T follicular helper cell (primary cell): ENCODE results near the gene GRIK4.

ENCODE experiments used
- DNase-seq: peaks from one replicate; pipeline ENCODE4 v3.0.0-alpha.2; 2020; ENCODE audit warnings: low read depth

GRIK4 gene

DNA sequence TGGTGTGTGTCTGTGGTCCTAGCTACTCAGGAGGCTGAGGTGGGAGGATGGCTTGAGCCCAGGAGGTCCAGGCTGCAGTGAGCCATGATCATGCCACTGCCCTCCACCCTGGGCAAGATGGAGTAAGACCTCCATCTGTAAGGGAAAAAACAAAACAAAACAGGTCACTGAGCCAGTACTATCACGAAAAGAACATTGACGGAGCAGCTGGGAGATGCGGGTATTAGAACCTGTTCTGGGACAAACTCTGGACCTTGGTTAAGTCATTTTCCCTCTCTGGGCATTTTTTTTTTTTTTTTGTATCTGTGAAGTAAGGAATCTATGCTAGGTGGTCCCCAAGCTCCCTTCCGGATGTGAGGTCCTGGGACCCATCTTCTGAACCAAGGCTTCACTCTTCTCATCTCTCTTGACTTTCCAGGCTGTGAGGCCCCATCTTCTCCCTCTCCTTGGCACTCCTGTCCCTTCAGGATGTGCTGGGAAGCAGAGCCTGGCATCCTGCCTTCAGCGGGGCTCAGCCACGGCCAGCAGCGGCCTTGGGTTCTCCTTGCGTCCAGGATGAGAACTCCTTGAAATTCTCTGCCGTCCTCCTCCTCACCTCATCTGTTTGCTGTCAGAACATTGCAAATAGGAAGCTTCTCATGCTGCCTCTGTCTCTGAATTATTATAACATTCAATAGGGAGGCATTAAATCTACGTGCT lies 130.8 kb downstream of the GRIK4 start:
- DNase-seq, result no peak

DNA sequence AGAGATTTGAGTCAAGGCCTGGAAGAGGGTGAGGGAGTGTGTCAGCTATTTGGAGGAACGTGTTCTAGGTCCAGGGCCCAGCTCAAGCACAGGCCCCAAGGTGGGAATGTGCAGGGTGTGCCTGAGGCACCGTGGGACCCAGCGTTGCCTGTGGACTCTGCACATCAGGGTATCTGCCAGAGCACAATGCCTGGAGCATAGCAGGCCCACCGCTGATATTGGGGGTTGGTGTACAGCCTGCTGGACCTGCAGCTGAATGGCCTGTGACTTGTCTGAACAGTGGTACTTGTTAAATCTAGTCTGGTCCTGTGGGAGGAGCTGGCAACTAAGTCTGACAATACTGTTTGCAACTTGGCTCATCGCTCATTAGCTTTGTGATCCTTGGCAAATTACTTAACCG lies 131.7 kb downstream of the GRIK4 start:
- no peak for DNase-seq

DNA sequence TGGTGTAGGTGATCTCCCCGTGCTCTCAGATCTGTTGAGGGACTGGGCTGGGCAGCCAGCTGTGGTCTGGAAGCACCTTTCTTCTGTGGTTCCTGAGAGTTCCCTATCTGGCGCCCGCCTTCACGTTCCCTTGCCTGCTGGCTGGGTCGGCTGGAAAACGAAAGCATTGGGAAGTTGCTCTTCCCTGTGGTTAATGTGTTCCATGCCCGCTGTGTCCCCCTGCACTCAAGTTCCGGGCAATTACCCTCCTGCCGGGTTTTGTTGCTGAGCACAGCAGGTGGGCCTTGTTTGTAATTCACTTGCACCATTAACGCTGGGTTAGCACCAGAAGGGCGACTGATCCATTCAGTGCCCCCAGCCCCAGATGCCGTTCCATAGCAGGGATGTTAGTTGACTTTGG lies 134.1 kb downstream of the GRIK4 start:
- DNase-seq, result no peak

DNA sequence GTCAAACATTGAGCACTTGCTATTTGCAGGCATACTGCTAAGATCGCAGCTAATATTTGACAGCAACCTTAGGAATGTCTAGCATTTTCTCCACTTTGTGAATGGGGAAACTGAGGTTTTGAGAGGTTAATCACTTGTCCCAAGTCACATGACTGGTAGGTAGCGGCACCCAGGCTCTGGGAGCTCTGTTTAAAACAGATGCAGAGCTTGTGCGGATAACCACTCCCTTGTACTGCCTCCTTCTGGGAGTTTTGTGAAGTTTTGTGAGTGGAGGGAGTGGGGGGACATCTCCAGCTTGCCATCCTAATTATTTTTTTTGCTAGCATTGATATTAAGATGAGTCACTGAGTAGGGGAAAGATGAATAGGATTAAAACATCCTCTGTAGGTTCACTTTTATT lies 134.7 kb downstream of the GRIK4 start:
- DNase-seq, result no peak

DNA sequence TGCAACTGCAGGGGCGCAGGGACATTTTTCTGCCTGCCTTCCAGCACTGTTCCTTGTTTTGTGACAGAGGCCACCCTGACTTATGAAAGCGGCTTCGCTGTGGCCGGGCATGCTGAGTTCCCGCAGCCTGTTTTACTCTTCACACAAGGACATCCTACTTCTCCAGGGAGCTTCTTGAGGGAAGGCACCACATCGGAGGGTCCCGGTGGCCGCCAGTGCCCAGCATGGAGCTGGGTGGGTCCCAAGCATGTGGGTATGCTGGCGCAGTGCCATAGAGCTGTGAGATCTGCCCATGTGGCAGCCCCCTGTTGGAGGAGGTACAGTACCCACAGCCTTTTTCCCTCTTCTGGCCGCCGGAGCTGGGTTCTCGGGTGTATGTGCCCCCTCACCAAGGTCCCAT lies 136.1 kb downstream of the GRIK4 start:
- DNase-seq, result no peak

DNA sequence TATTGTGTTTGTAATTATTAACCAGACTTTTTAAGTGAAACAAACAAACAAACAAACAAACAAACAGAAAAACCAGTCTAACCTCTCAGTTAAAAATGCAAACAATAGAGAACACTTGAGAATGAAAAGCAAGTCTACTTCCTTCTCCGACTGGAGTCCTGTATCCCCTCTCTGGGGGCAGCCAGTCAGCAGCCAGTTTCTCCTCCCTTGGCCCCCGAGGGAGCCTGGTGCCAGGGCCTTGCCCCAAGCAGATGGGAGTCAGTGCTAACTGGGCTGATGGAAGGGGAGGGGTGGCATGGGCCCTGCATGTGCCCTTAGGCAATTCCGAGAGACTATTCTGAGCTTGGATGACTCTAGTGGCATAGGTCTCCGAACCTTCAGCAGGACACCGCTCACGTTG lies 137.2 kb downstream of the GRIK4 start:
- DNase-seq, result no peak

DNA sequence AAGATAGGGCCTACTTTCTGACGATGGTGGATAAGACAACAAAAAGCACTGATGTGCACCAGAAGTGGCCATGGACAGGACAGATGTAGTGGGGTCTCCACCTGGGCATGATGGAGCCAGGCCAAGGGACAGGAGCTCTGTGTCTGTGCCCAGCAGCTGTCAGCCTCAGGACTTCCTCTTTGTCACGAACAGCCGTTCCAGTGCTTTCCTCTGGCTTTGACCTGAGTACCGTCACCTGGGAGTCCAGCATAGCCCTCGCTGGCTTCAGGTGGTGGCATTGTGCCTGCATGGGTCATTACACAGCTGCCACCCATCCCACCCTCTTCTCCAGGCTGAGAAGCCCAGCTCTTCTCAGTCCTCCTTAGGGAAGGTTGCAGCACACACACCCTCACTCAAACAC lies 137.8 kb downstream of the GRIK4 start:
- DNase-seq, result no peak

DNA sequence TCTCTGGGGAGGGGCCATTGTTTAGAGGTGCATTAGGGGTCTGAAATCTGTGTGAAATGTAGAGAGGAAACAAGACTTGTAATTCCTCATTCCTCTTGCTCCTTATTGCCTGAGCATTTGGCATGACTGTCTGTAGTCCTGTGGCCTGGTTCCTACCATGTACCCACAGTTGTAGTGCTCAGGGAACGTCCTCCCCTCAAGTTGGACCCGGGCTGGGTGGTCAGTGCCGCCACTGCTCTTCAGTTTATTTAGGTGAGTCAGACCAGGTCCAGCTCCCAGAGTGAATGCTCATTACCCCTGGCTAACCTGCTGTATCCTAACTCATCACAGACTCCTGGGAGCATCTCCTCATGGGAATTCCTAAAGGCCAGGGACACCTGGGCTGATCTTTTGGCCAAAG lies 139.8 kb downstream of the GRIK4 start:
- DNase-seq, result no peak

DNA sequence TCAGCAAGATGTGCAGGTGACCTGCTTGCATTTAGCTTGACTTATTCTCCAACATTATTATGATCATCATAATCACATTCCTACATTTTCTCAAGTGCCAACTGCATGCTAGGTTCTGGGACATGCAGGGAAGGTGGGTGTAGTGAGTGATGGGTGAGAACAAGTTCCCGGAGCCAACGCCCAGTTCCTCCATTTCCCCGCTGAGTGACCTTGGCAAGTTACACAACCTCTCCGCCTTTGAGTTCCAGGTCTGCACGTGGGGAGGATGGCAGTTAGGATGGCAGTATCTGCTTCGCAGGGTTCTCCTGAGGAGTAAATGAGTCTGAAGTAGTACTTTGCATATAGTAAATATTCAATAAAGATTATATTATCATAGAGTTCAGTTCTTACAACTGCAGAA lies 140.3 kb downstream of the GRIK4 start:
- no peak for DNase-seq

DNA sequence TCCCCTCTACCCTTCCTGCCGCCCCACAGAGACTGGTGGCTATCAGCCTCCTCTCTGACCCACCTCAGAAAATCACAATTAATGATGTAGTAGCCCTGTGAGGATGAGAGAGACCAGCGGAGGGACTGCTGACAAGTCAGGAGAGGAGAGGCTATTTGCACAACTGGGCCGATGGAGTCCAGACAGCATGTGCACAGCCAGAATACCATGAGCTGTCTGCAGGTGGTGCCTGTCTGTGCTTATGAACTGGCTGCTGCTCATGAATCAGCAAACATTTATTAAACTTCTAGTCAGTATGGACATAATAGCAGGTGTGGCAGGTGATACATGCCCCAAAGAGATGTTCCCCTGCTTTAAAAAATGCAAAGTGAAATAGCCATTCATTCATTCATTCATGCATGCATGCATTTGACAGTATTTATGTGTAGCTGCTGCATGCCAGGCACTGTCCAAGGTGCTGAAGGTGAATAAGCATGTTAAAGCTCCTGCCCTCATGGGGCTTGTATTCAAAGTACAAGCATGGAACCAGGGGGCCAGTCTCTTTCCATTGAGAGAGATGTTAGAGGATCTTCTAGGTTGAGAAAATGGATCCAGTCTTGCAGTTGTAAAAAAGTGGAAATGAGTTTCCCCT lies 141.3 kb downstream of the GRIK4 start:
- DNase-seq, result no peak

DNA sequence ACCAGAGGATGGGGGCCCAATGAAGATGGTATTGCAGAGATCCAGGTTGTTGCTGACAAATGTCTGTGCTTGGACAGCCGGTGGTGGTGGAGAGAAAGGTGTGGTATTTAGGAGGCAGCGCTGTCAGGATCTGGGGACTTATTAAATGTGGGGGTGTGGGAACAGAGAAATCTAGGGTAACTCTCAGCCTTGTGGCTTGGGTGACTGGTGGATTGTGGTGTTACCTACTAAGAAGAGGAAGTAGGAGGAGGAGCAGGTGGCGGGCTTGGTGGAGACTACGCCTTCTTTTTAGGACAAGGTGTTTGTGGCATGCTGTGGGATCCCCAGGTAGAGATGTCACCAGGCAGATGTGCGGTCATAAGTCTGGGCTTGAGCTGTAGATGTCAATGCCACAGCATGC lies 144.0 kb downstream of the GRIK4 start:
- no peak for DNase-seq

DNA sequence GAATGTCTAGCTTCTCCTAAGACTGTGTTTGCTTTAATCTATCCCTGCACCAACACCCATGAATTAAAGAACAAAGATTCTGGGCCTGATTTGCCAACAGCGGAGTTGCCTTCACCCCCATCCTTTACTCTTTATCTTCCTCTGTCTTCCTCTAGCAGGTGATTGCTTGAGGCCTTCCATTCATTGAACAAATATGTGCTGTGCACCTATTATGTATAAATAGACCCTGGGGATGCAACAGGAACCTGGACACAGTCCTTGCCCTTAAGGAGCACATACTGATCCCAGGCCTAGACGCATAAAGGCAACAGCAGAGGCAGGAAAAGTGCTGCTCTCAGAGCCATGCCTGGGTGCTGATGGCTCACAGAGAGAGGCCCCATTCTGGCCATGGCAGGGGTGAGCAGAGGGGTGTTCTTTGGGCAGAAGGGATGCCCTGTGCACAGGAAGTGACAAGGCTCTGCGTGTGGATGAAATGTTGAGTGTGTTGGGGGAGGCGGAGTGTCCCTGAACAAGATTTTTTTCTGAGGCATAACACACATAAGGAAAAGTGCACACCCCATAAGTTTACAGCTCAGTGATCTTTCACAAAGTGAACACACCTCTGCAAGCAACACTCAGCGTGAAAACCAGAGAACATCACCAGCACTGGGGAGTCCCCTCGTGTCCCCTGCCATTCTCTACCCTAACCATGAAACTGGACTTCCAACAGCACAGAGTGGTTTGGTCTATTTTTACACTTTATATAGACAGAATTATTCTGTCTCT lies 145.9 kb downstream of the GRIK4 start:
- DNase-seq, result no peak

DNA sequence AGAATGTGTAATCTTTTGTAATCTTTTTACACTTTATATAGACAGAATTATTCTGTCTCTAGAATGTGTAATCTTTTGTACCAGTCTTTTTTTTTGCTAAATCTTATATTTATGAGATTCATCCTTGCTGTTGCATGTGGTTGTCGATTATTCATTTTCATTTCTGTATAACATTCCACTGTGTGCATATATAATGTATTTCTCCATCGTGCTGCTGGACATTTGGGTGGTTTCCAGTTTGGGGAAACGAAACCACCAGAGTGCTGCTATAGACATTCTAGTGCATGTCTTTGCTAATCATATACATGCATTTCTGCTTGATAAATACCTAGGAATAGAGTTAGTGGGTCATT lies 146.5 kb downstream of the GRIK4 start:
- DNase-seq, result no peak

DNA sequence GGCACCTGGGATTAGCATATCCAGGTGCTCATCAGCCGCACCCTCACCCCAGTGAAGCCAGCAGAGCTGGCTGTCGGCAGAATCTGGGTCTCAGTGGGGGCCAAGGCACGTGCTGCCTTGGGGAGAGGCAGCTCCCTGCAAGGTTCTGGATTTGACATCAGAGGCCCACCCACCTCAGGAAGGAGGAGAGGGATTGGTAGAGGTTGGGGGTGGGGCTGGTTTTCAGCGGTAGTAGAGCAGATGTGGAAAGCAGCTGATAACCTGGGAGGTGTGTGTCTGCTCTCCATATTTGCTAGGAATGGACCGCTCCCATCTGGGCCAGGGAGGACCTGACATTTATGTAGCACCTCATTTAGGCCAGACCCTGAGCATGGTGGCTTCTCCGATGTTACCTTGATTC lies 147.5 kb downstream of the GRIK4 start:
- DNase-seq, result no peak

DNA sequence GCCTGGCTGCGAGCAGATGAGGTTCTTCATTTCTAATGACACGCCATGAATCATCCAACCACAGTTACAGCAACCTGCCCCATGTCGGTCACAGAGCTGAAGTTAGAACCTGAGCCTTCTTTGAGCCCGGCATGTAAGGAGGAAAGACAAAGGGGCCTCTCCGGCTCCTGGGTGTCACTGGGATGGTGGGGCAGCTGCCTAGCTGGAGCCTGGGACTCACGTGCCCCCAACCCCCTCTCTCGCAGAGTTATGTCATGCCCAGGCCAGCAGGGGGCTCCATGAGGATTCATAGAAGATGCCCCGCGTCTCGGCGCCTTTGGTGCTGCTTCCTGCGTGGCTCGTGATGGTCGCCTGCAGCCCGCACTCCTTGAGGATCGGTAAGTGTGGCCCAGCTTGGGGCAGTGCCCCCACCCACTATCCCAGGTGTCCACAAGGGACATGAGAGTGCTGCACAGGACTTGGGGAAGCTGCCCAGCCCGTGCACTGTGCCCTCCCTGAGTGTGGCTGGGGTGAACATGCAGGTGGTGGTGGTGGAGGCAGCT lies 148.5 kb downstream of the GRIK4 start:
- DNase-seq, result no peak

DNA sequence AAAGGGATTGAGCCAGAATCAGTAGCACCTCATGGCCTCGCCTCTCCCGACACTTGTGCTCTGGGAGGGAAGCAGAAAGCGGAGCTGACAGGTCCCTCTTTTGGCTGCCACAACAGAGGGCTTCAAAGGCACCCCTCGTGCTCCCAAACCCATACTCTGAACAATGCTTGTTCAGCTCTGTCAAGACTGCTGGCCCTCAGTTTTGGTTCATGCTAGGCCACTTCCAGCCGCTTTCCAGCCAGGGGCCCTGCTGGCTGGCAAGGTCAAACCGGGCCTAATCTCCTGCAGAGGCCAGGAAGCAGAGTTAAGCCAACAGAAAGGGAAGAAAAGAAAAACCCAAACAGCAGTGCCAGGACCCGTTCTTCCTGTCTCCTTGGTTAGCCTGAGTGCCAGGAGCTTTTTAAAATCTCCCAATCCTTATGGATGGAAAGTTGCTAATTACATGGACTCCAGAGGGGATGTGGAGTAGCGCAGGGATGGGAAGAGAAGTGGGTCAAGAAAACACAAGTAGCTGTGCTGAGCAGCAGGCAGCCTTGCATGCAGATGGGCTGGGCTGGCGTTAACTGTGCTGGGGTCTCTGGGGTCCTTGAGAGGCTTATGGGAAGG lies 150.6 kb downstream of the GRIK4 start:
- no peak for DNase-seq

DNA sequence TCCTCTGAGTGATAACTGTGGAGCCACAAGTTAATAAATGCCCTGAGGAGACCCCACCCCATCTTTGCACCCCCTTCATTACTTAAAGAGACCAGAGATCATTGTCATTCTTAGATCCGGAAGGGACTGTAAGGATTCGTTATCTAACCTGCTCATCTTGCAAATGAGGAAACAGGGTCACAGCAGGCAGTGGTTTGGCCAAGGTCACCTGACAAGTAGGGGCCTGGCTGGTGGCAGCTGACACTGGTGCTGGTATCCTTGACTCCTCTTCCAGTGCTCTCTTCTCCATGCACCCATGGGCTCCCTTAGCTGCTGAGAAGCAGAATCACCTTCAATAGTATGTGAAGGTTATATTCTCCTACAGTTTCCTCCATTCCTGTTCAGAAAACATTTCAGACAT lies 151.6 kb downstream of the GRIK4 start:
- DNase-seq, result no peak

DNA sequence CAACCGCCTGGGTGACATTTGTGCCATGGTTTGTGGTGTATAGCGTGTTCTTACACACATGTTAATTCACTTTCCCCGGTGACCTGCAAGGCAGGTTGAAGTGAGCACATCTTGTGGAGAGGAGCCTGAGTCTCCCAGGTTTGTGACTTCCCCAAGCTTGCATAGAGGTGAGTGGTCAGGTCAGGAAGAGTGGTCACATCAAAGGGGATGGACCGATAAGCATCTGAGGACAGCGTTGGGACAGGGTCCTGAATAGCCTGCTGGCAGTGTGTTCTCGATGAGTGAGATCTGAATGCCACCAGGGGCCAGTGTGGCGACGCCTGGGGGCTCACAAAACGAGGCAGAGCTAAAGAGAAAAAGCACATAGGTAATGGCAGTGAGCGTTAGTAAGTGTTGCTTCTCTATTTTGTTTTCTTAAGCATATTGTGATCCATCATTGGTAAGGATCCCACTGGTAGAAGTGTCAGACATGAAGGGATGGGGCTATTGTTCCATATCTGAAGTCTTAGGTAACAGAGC lies 154.6 kb downstream of the GRIK4 start:
- DNase-seq, result no peak

DNA sequence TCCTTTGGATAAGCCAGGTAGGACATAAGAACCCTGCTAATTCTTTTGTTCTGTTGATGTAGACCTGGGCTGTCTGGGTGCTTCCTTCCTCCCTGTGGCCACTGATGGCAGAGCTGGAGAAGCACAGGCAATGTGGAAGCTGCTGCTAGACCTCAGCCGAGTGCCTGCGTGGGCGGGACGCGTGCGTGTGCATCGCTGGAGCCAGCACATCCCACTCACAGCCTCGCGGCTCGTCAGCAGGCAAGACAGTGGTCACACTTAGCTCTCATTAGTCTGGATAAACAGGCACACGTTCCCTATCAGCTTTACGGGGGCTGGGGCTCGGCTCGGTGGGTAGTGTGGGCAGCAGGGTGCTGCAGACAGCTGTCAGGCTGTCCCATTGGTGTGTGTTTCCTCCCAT lies 155.7 kb downstream of the GRIK4 start:
- DNase-seq, result no peak

DNA sequence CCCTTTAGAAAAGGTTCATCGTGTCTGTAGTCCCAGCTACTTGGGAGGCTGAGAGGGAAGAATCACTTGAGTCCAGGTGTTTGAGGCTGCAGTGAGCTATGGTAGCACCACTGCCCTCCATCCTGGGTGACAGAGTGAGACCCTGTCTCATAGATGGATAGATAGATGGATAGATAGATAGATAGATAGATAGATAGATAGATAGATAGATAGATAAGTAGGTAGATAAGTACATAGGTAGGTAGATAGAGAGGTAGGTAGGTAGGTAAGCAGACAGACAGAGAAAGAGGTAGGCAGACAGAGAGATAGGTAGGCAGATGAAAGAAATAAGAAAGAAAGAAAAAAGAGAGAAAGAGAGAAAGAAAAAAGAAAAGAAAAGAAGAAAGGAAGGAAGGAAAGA lies 156.4 kb downstream of the GRIK4 start:
- DNase-seq, result no peak

DNA sequence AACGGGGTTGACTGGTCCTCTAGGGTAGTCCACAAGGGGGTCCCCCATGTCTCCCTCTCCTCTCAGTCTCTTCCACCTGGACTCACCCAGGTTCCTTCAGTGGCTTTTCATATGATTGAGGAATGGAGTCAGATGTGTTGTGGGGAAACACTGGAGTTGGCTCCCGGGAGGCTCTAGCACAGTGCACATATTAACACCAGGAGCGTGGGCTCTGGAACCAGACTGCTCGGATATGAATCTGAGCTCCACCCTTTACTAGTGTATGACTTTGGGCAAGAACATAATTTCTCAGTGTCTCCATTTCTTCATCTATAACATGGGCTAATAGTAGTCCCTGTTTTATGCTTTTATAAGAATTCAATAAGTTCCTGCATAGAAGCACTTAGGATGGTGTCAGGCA lies 157.0 kb downstream of the GRIK4 start:
- no peak for DNase-seq

DNA sequence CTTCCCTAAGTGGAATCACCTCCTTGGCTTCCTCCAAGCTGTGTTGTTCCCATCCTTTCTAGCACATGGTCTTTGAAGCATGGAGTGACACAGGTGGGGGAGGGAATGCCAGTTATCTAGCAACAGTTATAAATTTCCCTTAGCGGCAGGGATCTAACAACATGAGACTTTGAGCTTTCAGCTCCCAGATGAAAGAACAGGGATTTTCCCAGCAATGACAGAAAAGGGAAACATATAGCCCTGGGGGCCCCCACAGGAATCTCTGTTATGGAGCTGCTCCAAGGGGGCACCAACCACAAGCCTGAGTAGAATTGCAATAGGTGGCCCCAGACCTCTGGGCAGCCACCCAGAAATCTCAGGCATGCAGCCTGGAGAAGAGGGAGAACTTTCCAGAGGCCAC lies 163.0 kb downstream of the GRIK4 start:
- DNase-seq, result no peak

DNA sequence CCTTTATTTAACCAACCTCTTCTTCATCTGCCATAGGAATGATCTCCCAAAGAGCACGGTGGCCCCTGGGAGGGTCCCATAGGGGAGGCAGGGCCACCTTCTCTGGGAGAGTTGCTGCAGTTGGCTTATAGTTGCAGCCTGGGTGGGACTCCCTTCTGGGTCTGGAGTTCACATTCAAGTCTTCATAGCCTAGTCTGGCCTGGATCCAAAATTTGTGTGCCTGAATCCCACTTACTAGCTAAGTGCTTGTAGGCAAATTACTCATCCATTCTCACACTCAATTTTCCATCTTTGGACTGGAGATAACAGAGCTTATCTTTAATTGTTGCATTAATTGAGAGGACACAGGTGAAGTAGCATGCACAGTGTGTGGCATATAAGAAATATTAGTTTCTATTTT lies 163.6 kb downstream of the GRIK4 start:
- DNase-seq, result no peak
